SK-N-MC (cell line): ENCODE data around the gene ERC2.
A peak's percentile ranks its signal among the peaks of the same experiment; 100 is the strongest.

Experiments used
- DNase-seq: peaks from one replicate; pipeline ENCODE4 v3.0.0-alpha.2; 2011; ENCODE audit warnings: low read depth, low spot score
- H3K27ac ChIP-seq: fragments of 200-600 bp; sonication (generic); 2 replicates; pipeline ENCODE4 v1.5.1; 2016; ENCODE audit warnings: mixed run types
- H3K36me3 ChIP-seq: fragments of 200-600 bp; sonication (generic); 2 replicates; pipeline ENCODE4 v1.6.1; 2017; ENCODE audit warnings: antibody characterized with exemption, low read length, mixed read lengths; ENCODE audit not compliant: insufficient read depth
- H3K4me3 ChIP-seq: fragments of 200-600 bp; sonication (generic); 2 replicates; pipeline ENCODE4 v1.5.1; 2016
- H3K9ac ChIP-seq: fragments of 200-600 bp; sonication (generic); 2 replicates; pipeline ENCODE4 v1.8.0; 2017; ENCODE audit warnings: mixed run types, mixed read lengths; ENCODE audit not compliant: insufficient read length
- H3K9me3 ChIP-seq: fragments of 200-600 bp; sonication (generic); 2 replicates; pipeline ENCODE4 v1.6.1; 2017; ENCODE audit warnings: low read depth, mild to moderate bottlenecking, antibody characterized with exemption, low read length, moderate library complexity, mixed read lengths
- EZH2 ChIP-seq: fragments of 200-600 bp; sonication (generic); IDR thresholded peaks from one replicate; pipeline ENCODE4 v1.6.1; 2017; ENCODE audit warnings: antibody characterized with exemption
- FOXP2 ChIP-seq: optimal IDR thresholded peaks from 2 replicates; pipeline ENCODE3; 2011; ENCODE audit warnings: mild to moderate bottlenecking, moderate library complexity; ENCODE audit not compliant: insufficient read depth; ENCODE audit errors: extremely low read length, control extremely low read depth
- POLR2AphosphoS5 ChIP-seq: IDR thresholded peaks from 2 replicates; pipeline ENCODE4 v1.6.1; 2012; ENCODE audit warnings: mild to moderate bottlenecking, low read depth, low read length, borderline replicate concordance

ERC2 gene

DNA sequence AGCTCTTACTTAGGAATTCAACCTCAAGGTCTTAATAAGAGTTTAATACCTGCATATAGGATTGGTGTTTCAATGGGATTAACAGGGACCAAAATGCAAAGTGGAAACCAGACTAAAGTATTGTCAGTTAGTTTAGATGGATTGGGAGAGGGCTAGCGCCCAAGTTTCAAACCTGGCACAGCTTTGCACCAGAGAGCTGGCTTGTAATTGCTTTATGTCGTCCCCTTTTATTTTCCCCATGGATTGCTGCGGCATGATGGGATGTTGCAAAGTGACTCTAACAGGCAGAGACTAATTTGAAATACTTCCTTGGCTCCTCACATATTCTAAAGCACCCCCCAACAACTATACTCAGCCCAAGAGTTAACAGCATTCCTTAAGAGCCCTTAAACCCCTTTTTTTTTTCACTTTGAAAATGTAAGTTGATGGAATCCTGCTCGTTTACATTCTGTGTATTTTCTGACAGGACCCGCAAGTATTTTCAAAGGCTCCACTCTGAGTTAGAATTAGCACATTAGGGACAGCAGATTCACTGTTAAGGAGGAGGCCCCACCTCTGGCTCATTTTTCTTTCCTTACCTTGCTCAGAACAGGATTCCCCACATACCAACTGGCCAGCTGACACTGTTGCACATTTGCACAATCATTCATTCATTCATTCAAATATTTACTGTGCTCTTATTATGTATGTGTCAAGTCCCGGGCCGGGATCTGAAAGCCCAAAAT is 214.2 kb downstream of the ERC2 start:
- Histone ChIP-seq H3K9me3 (no peaks in the 10 kb centered on the region), H3K4me3 (no peak overlapping the region), H3K27ac (no peak overlapping the region), H3K36me3 (no peaks in the 10 kb centered on the region), H3K9ac (no peak overlapping the region)
- no peak for DNase-seq
- TF ChIP-seq POLR2AphosphoS5 (no peak), FOXP2 (no peak), EZH2 (no peak)

- Histone ChIP-seq H3K36me3 (no peaks in the 10 kb centered on the region), H3K27ac (no peak overlapping the region), H3K4me3 (no peak overlapping the region), H3K9me3 (no peaks in the 10 kb centered on the region), H3K9ac (no peak overlapping the region)
- TF ChIP-seq POLR2AphosphoS5 (no peak), FOXP2 (no peak), EZH2 (no peak)
- peak; percentile 18 for DNase-seq
Observed at GRCh38 chr3:56251343-56251945, 216.8 kb downstream of the ERC2 start.

GRCh38 chr3:56248021-56248420 is 220.2 kb downstream of the ERC2 start:
- Histone ChIP-seq H3K9ac (no peak overlapping the region), H3K27ac (no peak overlapping the region), H3K4me3 (no peak overlapping the region), H3K9me3 (no peaks in the 10 kb centered on the region), H3K36me3 (no peaks in the 10 kb centered on the region)
- TF ChIP-seq FOXP2: no peak
- TF ChIP-seq EZH2: no peak
- TF ChIP-seq POLR2AphosphoS5: no peak
- DNase-seq: no peak

- H3K9ac ChIP-seq: no peak overlapping the region
- H3K9me3 ChIP-seq: no peaks in the 10 kb centered on the region
- H3K36me3 ChIP-seq: no peaks in the 10 kb centered on the region
- TF ChIP-seq POLR2AphosphoS5: no peak
- no peak for TF ChIP-seq EZH2
- TF ChIP-seq FOXP2: no peak
- H3K27ac ChIP-seq: no peak overlapping the region
- no peak overlapping the region for H3K4me3 ChIP-seq
- DNase-seq: no peak
Observed at GRCh38 chr3:56238299-56238698, 230.0 kb downstream of the ERC2 start.

DNA sequence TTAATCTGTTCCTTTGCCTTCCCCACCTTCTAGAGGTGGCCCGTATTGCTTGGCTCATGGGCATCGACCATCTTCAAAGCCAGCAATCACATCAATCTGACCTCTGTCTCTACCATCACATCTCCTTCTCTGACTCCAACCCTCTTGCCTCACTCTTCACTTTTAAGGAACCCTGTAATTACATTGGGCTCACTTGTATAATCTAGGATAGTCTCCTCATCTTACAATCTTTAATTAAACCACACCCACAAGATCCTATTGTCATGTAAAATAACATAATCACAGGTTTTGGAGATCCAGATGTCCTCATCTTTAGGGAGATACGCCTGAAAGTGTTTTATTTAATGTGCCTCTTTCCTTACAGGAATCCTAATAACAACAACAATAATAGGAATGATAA is 234.5 kb downstream of the ERC2 start:
- Histone ChIP-seq H3K36me3 (no peaks in the 10 kb centered on the region), H3K9me3 (no peaks in the 10 kb centered on the region), H3K4me3 (no peak overlapping the region), H3K9ac (no peak overlapping the region), H3K27ac (no peak overlapping the region)
- TF ChIP-seq EZH2 (no peak), FOXP2 (no peak), POLR2AphosphoS5 (no peak)
- no peak for DNase-seq

DNA sequence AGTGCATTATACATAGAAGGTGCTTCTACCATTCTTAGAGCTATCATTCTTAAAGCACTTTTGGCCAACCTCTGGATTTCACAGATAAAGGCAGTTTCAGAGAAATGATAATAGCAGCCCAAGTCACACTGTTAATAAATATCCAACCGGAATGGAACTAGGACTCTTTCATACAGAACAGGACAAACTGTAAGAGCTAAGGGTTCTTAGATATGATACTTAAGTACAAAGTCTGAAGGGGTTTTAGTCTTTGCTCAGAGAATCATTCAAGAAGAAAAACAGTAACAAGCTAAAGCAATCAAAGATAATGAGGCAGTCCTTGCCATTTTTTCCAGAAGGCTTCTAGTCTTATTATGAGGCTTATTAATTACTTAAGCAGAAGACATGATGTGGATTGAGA is 239.0 kb downstream of the ERC2 start:
- Histone ChIP-seq H3K36me3 (no peaks in the 10 kb centered on the region), H3K9me3 (no peaks in the 10 kb centered on the region), H3K9ac (no peak overlapping the region), H3K4me3 (no peak overlapping the region), H3K27ac (no peak overlapping the region)
- TF ChIP-seq EZH2: no peak
- TF ChIP-seq POLR2AphosphoS5: no peak
- TF ChIP-seq FOXP2: no peak
- DNase-seq: no peak

DNA sequence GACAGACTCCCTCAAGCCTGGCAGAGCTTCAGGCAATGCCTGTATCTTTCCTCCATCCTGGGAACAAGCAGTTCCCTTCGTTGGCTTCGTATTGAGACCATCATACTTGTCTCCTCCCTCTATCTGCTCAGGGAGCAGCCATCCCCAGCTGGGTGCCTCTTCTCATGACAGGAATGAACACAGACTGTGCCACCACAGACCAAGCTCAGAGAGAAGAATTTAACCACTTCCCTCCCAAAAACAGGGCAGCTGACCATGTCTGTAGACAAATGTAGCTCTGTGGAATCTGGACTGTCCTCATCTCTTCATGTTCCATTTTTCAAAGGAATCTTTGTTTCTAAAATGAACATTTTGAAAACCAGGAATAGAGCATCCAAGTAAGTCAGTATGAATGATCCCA is 245.4 kb downstream of the ERC2 start:
- Histone ChIP-seq H3K9me3 (no peaks in the 10 kb centered on the region), H3K27ac (no peak overlapping the region), H3K4me3 (no peak overlapping the region), H3K9ac (no peak overlapping the region), H3K36me3 (no peaks in the 10 kb centered on the region)
- TF ChIP-seq FOXP2 (no peak), EZH2 (no peak), POLR2AphosphoS5 (no peak)
- DNase-seq: no peak

GRCh38 chr3:56219894-56220805 is 248.1 kb downstream of the ERC2 start:
- DNase-seq: no peak
- Histone ChIP-seq H3K36me3 (no peaks in the 10 kb centered on the region), H3K9me3 (no peaks in the 10 kb centered on the region), H3K4me3 (no peak overlapping the region), H3K27ac (no peak overlapping the region), H3K9ac (no peak overlapping the region)
- TF ChIP-seq POLR2AphosphoS5: no peak
- TF ChIP-seq FOXP2: no peak
- TF ChIP-seq EZH2: no peak
